ENCODE results near the gene LNX2. TPM values are rescaled to one million over a fixed set of nuclear protein-coding genes. Genes with fewer than 3 reads are reported as not detected.

Gene LNX2
- total RNA-seq, 1 donor from 2014 or later = 15.1 TPM

DNA sequence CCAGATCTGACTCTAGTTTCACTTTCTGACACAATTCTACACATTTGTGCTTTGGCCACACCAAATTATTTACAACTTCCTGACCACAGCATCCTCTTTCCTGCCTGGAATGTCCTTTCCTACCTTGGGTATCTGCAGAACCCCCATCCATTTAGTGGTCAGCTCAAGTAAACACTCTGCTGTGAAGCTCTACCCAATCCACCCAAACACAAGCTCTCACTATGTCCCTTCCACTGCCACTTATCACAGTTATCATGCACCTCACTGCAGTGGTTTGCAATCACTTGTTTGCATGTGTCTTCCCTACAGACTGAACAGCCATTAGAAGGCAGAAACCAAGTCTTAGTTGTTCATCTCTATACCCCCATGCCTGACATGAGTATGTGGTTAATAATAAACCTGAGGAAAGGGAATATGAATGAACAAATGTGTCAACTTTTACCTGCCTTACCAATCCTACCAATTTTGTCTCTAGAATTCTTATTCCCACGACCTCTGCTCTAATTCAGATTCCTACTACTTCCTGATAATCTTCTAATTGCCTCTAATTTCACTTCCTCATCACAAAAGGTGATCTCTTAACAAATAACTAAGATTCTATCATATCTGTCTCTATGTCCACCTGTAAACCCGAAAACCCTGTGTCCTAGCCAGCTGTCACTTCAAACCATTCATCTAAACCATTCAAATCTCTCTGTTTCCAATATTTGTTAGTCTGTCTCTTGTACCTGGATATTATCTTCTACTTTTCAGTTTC lies 25.1 kb downstream of the LNX2 start:
- H3K27ac ChIP-seq = no peak overlapping the region
- H3K36me3 ChIP-seq = no peaks in the 10 kb centered on the region
- H4K20me1 ChIP-seq (ENCODE audit: low read depth) = peaks cover 17% of the 10 kb centered on the region
- Mint-ChIP-seq H3K27ac (no peak overlapping the region), H3K4me1 (peaks cover 9% of the 10 kb centered on the region), H3K4me3 (no peak overlapping the region), H3K27me3 (ENCODE audit: insufficient read depth, low read depth) (no peaks in the 10 kb centered on the region), H3K9me3 (no peaks in the 10 kb centered on the region), H3K36me3 (no peaks in the 10 kb centered on the region)
- H3K4me3 ChIP-seq = no peak overlapping the region
- no peak for TF ChIP-seq EZH2phosphoT487 (IDR thresholded peaks at IDR 0.05)
- TF ChIP-seq, protein P1, sequence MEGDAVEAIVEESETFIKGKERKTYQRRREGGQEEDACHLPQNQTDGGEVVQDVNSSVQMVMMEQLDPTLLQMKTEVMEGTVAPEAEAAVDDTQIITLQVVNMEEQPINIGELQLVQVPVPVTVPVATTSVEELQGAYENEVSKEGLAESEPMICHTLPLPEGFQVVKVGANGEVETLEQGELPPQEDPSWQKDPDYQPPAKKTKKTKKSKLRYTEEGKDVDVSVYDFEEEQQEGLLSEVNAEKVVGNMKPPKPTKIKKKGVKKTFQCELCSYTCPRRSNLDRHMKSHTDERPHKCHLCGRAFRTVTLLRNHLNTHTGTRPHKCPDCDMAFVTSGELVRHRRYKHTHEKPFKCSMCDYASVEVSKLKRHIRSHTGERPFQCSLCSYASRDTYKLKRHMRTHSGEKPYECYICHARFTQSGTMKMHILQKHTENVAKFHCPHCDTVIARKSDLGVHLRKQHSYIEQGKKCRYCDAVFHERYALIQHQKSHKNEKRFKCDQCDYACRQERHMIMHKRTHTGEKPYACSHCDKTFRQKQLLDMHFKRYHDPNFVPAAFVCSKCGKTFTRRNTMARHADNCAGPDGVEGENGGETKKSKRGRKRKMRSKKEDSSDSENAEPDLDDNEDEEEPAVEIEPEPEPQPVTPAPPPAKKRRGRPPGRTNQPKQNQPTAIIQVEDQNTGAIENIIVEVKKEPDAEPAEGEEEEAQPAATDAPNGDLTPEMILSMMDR (IDR thresholded peaks at IDR 0.05) = no peak
- TF ChIP-seq EZH2 (IDR thresholded peaks at IDR 0.05) = no peak
- no peak overlapping the region for H3K9ac ChIP-seq
- H3F3A ChIP-seq (ENCODE audit: low read depth) = no peaks in the 10 kb centered on the region
- H2AFZ ChIP-seq (replicated peaks) = no peak overlapping the region
- H3K4me2 ChIP-seq = no peak overlapping the region
- H3K4me1 ChIP-seq = peaks cover 10% of the 10 kb centered on the region
- no peaks in the 10 kb centered on the region for H3K27me3 ChIP-seq
- no peaks in the 10 kb centered on the region for H3K9me3 ChIP-seq (ENCODE audit: low read depth)
- no peak for DNase-seq (ENCODE audit: low spot score)
- H3K79me2 ChIP-seq (ENCODE audit: low read depth) = peaks cover 12% of the 10 kb centered on the region

DNA sequence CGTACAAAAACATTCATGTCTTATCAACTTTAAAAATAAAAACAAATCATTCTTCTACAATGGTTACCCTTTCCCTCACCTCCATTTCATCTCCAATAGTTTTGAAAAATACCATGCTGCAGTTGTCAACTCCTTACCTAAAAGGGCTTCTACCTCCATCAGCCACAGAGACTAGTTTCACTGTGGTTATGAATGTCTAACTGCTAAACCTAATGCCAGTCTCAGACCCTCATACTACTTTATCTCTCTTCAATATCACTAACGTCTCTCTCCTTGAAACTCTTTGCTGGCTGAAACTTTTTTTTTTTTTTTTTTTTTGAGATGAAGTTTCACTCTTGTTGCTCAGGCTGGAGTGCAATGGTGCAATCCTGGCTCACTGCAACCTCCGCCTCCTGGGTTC lies 27.1 kb downstream of the LNX2 start:
- Histone ChIP-seq H3K27me3 (no peaks in the 10 kb centered on the region), H4K20me1 (ENCODE audit: low read depth) (peaks cover 8% of the 10 kb centered on the region), H3K9me3 (ENCODE audit: low read depth) (no peaks in the 10 kb centered on the region), H3K4me1 (no peaks in the 10 kb centered on the region), H3K27ac (no peak overlapping the region), H3K79me2 (ENCODE audit: low read depth) (peaks cover 13% of the 10 kb centered on the region), H3K4me3 (no peak overlapping the region), H3F3A (ENCODE audit: low read depth) (no peaks in the 10 kb centered on the region), H3K9ac (no peak overlapping the region), H3K4me2 (no peak overlapping the region), H3K36me3 (no peaks in the 10 kb centered on the region), H2AFZ (replicated peaks) (no peak overlapping the region)
- Mint-ChIP-seq H3K4me1 (no peaks in the 10 kb centered on the region), H3K36me3 (no peaks in the 10 kb centered on the region), H3K9me3 (no peaks in the 10 kb centered on the region), H3K4me3 (no peak overlapping the region), H3K27me3 (ENCODE audit: insufficient read depth, low read depth) (no peaks in the 10 kb centered on the region), H3K27ac (no peak overlapping the region)
- TF ChIP-seq EZH2phosphoT487 (IDR thresholded peaks at IDR 0.05) (no peak), EZH2 (IDR thresholded peaks at IDR 0.05) (no peak)
- TF ChIP-seq, protein P1 (IDR thresholded peaks at IDR 0.05) = no peak
- DNase-seq (ENCODE audit: low spot score) = no peak

DNA sequence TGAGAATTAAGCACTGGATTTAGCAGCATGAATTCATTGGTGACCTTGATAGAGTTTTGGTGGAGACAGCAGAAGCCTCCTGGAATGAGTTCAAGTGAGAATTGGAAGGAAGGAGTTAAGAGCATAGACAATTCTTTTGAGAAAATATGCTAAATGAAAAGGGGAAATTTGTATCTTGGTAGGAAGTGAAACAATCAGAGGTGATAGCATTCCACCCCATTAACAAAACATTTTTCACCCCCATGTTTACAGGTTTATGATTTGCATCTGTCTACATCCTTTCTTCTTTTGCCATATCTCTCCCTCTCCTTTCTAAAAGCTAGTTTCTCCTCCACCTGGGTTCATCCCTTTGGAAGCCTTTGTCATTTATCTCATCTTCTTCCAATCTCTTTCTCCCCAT lies 27.5 kb downstream of the LNX2 start:
- H3K27me3 Mint-ChIP-seq (ENCODE audit: insufficient read depth, low read depth) = no peaks in the 10 kb centered on the region
- Histone ChIP-seq H3K79me2 (ENCODE audit: low read depth) (peaks cover 13% of the 10 kb centered on the region), H3K36me3 (no peaks in the 10 kb centered on the region), H3K4me2 (no peak overlapping the region), H3F3A (ENCODE audit: low read depth) (no peaks in the 10 kb centered on the region), H3K27me3 (no peaks in the 10 kb centered on the region), H4K20me1 (ENCODE audit: low read depth) (peaks cover 8% of the 10 kb centered on the region), H3K27ac (no peak overlapping the region), H3K9ac (no peak overlapping the region), H2AFZ (replicated peaks) (no peak overlapping the region), H3K9me3 (ENCODE audit: low read depth) (no peaks in the 10 kb centered on the region), H3K4me1 (no peaks in the 10 kb centered on the region), H3K4me3 (no peak overlapping the region)
- H3K4me3 Mint-ChIP-seq = no peak overlapping the region
- H3K4me1 Mint-ChIP-seq = no peaks in the 10 kb centered on the region
- TF ChIP-seq EZH2 (IDR thresholded peaks at IDR 0.05) (no peak), EZH2phosphoT487 (IDR thresholded peaks at IDR 0.05) (no peak)
- H3K27ac Mint-ChIP-seq = no peak overlapping the region
- no peaks in the 10 kb centered on the region for H3K36me3 Mint-ChIP-seq
- no peaks in the 10 kb centered on the region for H3K9me3 Mint-ChIP-seq
- DNase-seq (ENCODE audit: low spot score) = no peak

DNA sequence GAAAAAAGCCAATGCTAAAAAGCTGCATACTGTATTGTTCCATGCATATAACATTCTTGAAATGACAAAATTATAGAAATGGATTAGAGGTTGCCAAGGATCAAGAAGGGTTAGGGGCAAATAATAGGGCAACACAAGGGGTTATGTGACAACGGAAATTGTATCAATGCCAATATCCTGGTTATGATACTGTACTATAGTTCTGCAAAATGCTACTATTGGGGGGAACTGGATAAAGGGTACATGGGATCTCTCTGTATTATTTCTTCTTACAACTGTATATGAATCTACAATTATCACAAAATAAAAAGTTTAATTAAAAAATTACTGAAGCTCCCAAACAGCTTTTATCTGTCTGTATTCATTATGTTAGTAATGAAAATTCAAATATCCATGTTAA lies 31.9 kb downstream of the LNX2 start:
- no peak overlapping the region for H3K27ac ChIP-seq
- H3K4me2 ChIP-seq = no peak overlapping the region
- no peaks in the 10 kb centered on the region for H3K9me3 ChIP-seq (ENCODE audit: low read depth)
- Mint-ChIP-seq H3K27me3 (ENCODE audit: insufficient read depth, low read depth) (no peaks in the 10 kb centered on the region), H3K9me3 (no peaks in the 10 kb centered on the region), H3K4me3 (no peak overlapping the region), H3K36me3 (no peaks in the 10 kb centered on the region), H3K4me1 (peaks cover 3% of the 10 kb centered on the region), H3K27ac (no peak overlapping the region)
- H3K4me1 ChIP-seq = no peaks in the 10 kb centered on the region
- TF ChIP-seq, protein P1 (IDR thresholded peaks at IDR 0.05) = no peak
- no peak for TF ChIP-seq EZH2phosphoT487 (IDR thresholded peaks at IDR 0.05)
- no peak for TF ChIP-seq EZH2 (IDR thresholded peaks at IDR 0.05)
- H3K9ac ChIP-seq = no peak overlapping the region
- peaks cover 8% of the 10 kb centered on the region for H4K20me1 ChIP-seq (ENCODE audit: low read depth)
- H3K4me3 ChIP-seq = no peak overlapping the region
- no peaks in the 10 kb centered on the region for H3K36me3 ChIP-seq
- peaks cover 4% of the 10 kb centered on the region for H3K79me2 ChIP-seq (ENCODE audit: low read depth)
- no peaks in the 10 kb centered on the region for H3F3A ChIP-seq (ENCODE audit: low read depth)
- DNase-seq (ENCODE audit: low spot score) = no peak
- H2AFZ ChIP-seq (replicated peaks) = no peak overlapping the region
- H3K27me3 ChIP-seq = no peaks in the 10 kb centered on the region

All from neural progenitor cell (in vitro differentiated cells).